Right cardiac atrium (tissue), 5 donors: Measurements from ENCODE around the gene STK32B. TPM values are rescaled to one million over a fixed set of nuclear protein-coding genes. Genes with fewer than 3 reads are reported as not detected.
"Not testable (repeated sequence)": the region's sequence is repeated elsewhere in the genome, so short reads cannot be mapped to it uniquely, and the experiment has no call there.

Source experiments
- ATAC-seq, 2 donors: fragments of 200-7000 bp; cut with Tn5 transposase; one replicate each; pipeline versions ENCODE4 v1.8.0 to v1.9.1; 2020; ENCODE audit warnings: moderate library complexity in 2 of 2, mild to moderate bottlenecking in 1 of 2
- DNase-seq, 3 donors: peaks; one replicate each; pipeline ENCODE4 v3.0.0-alpha.2; 2020
- H3K27ac ChIP-seq: one replicate; pipeline ENCODE4 v1.5.1; 2013; ENCODE audit warnings: mild to moderate bottlenecking, low read length, control low read depth, moderate library complexity
- H3K27me3 ChIP-seq: one replicate; pipeline ENCODE4 v1.6.1; 2013; ENCODE audit not compliant: control insufficient read depth, insufficient read depth
- H3K4me1 ChIP-seq: one replicate; pipeline ENCODE4 v1.6.1; 2013; ENCODE audit warnings: low read length; ENCODE audit not compliant: control insufficient read depth, insufficient read depth
- H3K4me3 ChIP-seq: one replicate; pipeline ENCODE4 v1.5.1; 2013; ENCODE audit warnings: low read length, control low read depth
- H3K9me3 ChIP-seq: one replicate; pipeline ENCODE4 v1.6.1; 2013; ENCODE audit warnings: low read length; ENCODE audit not compliant: control insufficient read depth
- WGBS: extraction: QIAGEN DNeasy Blood & Tissue Kit; methylation state at CpG from one replicate; pipeline ENCODE4 v1.1.7; 2013; 5-methylcytosine and 5-hydroxymethylcytosine counted together
- intact Hi-C, 4 donors: fragments of 100-400 bp; cut with DNase I; formaldehyde crosslinking; loops; one replicate each; pipeline versions ENCODE4 v1.11.0 to v1.14.0; 2022 to 2023
- long read RNA-seq, 4 donors: library from polyadenylated mRNA; unstranded; transcript quantifications; one replicate each; pipeline ENCODE4 v2.0.0, GENCODE V29; 2020 to 2021
- polyA plus RNA-seq: library from polyadenylated mRNA; stranded (reverse); fragments of 200-250 nt; gene quantifications from one replicate; pipeline ENCODE4 v1.2.3, GENCODE V29; 2013
- total RNA-seq, 4 donors: library from RNA; stranded (reverse); fragmentation: NEBNext Ultra II Directional; extraction: Animal tissue kit (Norgen Biotek cat#: 25700); gene quantifications; one replicate each; pipeline ENCODE4 v1.2.1, GENCODE V29; 2021
- donor health status: healthy with polysubstance abuse.
- donor health status: DM: no; HTN: yes; CAD: no.
- donor health status: DM: no; HTN: no; CAD: no.
- donor health status: DM: no; HTN: yes; CAD: no; lungs with severe emphysema.
- donor health status: DM: yes; HTN: yes; CAD: no.

Gene STK32B
- total RNA-seq (under 1 TPM; 0.25 to 0.56 (median 0.36) TPM), polyA plus RNA-seq (0.02 TPM)
- long read RNA-seq, donor 1, partial matches to known transcripts = 1 of 1 reads
- long read RNA-seq, donor 1, other reads (novel, unspliced or antisense) = 0 of 1 reads
- long read RNA-seq, donor 2 = 0 reads
- long read RNA-seq, donor 3 = 0 reads
- long read RNA-seq, donor 4 = 0 reads

GRCh38 chr4:5051278-5052203, at the start of gene STK32B:
Gene STK32B (plus strand): TSS chr4:5051480.
- ATAC-seq (peak; percentile 89 to 91), DNase-seq (peak; percentile 67 to 85 (median 84))
- Histone ChIP-seq H3K27ac (no peak within 1 kb of the TSS), H3K27me3 (no peaks in the 10 kb centered on the region), H3K4me1 (no peaks in the 10 kb centered on the region), H3K4me3 (peak within 1 kb of the TSS; percentile 43), H3K9me3 (no peaks in the 10 kb centered on the region)
- under 1% methylated on average over 103 of the region's 103 CpGs for WGBS
- intact Hi-C loops = loop anchor here in 2 of 4 donors (5.0 to 10.0 kb wide), 3 partner anchors 403 to 763 kb away; no protein-coding TSS in a partner anchor

GRCh38 chr4:5001641-5002040, 49.6 kb upstream of the STK32B start:
- WGBS = 56% methylated on average over 6 of the region's 6 CpGs
- H3K4me3 ChIP-seq, H3K27ac ChIP-seq, DNase-seq, ATAC-seq, H3K9me3 ChIP-seq, intact Hi-C loops, H3K27me3 ChIP-seq, H3K4me1 ChIP-seq: not testable (repeated sequence)

GRCh38 chr4:5003372-5003857, 47.9 kb upstream of the STK32B start:
- 33% methylated on average over 9 of the region's 9 CpGs for WGBS

GRCh38 chr4:5003918-5004317, 47.4 kb upstream of the STK32B start:
- DNase-seq (no peak), ATAC-seq (no peak)
- intact Hi-C loops = no loop called here
- WGBS = 85% methylated on average over 3 of the region's 3 CpGs
- Histone ChIP-seq H3K27ac (no peak overlapping the region), H3K4me3 (no peak overlapping the region), H3K9me3 (no peaks in the 10 kb centered on the region), H3K4me1 (no peaks in the 10 kb centered on the region), H3K27me3 (peaks cover 2% of the 10 kb centered on the region)

More at GRCh38 chr4:5003372-5003857, 47.9 kb upstream of the STK32B start:
- ATAC-seq (no peak), DNase-seq (no peak)
- Histone ChIP-seq H3K4me1 (no peaks in the 10 kb centered on the region), H3K27ac (no peak overlapping the region), H3K9me3 (no peaks in the 10 kb centered on the region), H3K27me3 (peaks cover 2% of the 10 kb centered on the region), H3K4me3 (no peak overlapping the region)
- intact Hi-C loops = no loop called here

- intact Hi-C loops = no loop called here
- DNase-seq (no peak), ATAC-seq (no peak)
- Histone ChIP-seq H3K9me3 (no peaks in the 10 kb centered on the region), H3K27ac (no peak overlapping the region), H3K4me3 (no peak overlapping the region), H3K27me3 (peaks cover 2% of the 10 kb centered on the region), H3K4me1 (no peaks in the 10 kb centered on the region)
- 86% methylated on average over 8 of the region's 8 CpGs for WGBS
Measured at GRCh38 chr4:5004496-5004895, 46.8 kb upstream of the STK32B start.

- intact Hi-C loops, H3K4me1 ChIP-seq, H3K4me3 ChIP-seq, DNase-seq, H3K9me3 ChIP-seq, ATAC-seq, H3K27ac ChIP-seq, H3K27me3 ChIP-seq: not testable (repeated sequence)
- WGBS = 79% methylated on average over 11 of the region's 11 CpGs
Measured at GRCh38 chr4:5006932-5007331, 44.3 kb upstream of the STK32B start.

GRCh38 chr4:5009796-5010195, 41.5 kb upstream of the STK32B start:
- no peak for ATAC-seq
- intact Hi-C loops = no loop called here
- peaks cover under 1% of the 10 kb centered on the region for H3K27me3 ChIP-seq

GRCh38 chr4:5010984-5011383, 40.3 kb upstream of the STK32B start:
- no peaks in the 10 kb centered on the region for H3K9me3 ChIP-seq
- H3K27me3 ChIP-seq = no peaks in the 10 kb centered on the region
- no peak for ATAC-seq
- H3K4me3 ChIP-seq = no peak overlapping the region
- 91% methylated on average over 2 of the region's 2 CpGs for WGBS
- no peaks in the 10 kb centered on the region for H3K4me1 ChIP-seq
- no peak for DNase-seq
- H3K27ac ChIP-seq = no peak overlapping the region
- intact Hi-C loops = no loop called here

More at GRCh38 chr4:5009796-5010195, 41.5 kb upstream of the STK32B start:
- no peak overlapping the region for H3K27ac ChIP-seq
- no peaks in the 10 kb centered on the region for H3K4me1 ChIP-seq
- no peak overlapping the region for H3K4me3 ChIP-seq
- WGBS = 78% methylated on average over 3 of the region's 3 CpGs
- H3K9me3 ChIP-seq = no peaks in the 10 kb centered on the region
- no peak for DNase-seq

GRCh38 chr4:5012244-5012898, 38.9 kb upstream of the STK32B start:
- 92% methylated on average over 5 of the region's 5 CpGs for WGBS
- ATAC-seq = no peak

GRCh38 chr4:5012958-5013357, 38.3 kb upstream of the STK32B start:
- H3K4me3 ChIP-seq = no peak overlapping the region
- ATAC-seq = no peak
- 52% methylated on average over 2 of the region's 2 CpGs for WGBS
- H3K4me1 ChIP-seq = no peaks in the 10 kb centered on the region
- DNase-seq = no peak
- intact Hi-C loops = no loop called here
- H3K27ac ChIP-seq = no peak overlapping the region
- H3K9me3 ChIP-seq = no peaks in the 10 kb centered on the region
- no peaks in the 10 kb centered on the region for H3K27me3 ChIP-seq

More at GRCh38 chr4:5012244-5012898, 38.9 kb upstream of the STK32B start:
- no peak overlapping the region for H3K4me3 ChIP-seq
- no peak for DNase-seq
- H3K27me3 ChIP-seq = no peaks in the 10 kb centered on the region
- no peak overlapping the region for H3K27ac ChIP-seq
- intact Hi-C loops = no loop called here
- no peaks in the 10 kb centered on the region for H3K4me1 ChIP-seq
- H3K9me3 ChIP-seq = no peaks in the 10 kb centered on the region
